PFSK-1 (cell line): ENCODE data around the gene AADAT.

ENCODE experiments used
- POLR2AphosphoS5 ChIP-seq: IDR thresholded peaks from 2 replicates; pipeline ENCODE4 v1.6.1; 2012; ENCODE audit warnings: low read depth, mild to moderate bottlenecking, control low read depth, low read length, moderate library complexity
- REST ChIP-seq, 2 experiments: IDR thresholded peaks; 2 replicates each; pipeline versions ENCODE4 v1.6.1 to v1.8.0; 2011 to 2012; ENCODE audit warnings: low read depth in 2 of 2, low read length in 2 of 2, control low read depth in 1 of 2, inconsistent platforms in 1 of 2, mild to moderate bottlenecking in 1 of 2, moderate library complexity in 1 of 2; ENCODE audit not compliant: insufficient read depth in 1 of 2
- SIN3A ChIP-seq: IDR thresholded peaks from 2 replicates; pipeline ENCODE4 v1.6.1; 2012; ENCODE audit warnings: mild to moderate bottlenecking, low read length, moderate library complexity, borderline replicate concordance; ENCODE audit not compliant: insufficient read depth
- TAF1 ChIP-seq: IDR thresholded peaks from 2 replicates; pipeline ENCODE4 v1.6.1; 2012; ENCODE audit warnings: low read length, control low read depth, borderline replicate concordance; ENCODE audit not compliant: insufficient read depth

GRCh38 chr4:170037481-170037880 is 52.3 kb downstream of the AADAT start:
- TF ChIP-seq TAF1 (no peak), REST (IDR thresholded peaks at IDR 0.05; ENCODE audit: insufficient read depth in 1 of 2, low read depth in 2 of 2, low read length in 2 of 2) (no peak), POLR2AphosphoS5 (no peak), SIN3A (no peak)
